ENCODE results near the gene RCSD1.

DNA sequence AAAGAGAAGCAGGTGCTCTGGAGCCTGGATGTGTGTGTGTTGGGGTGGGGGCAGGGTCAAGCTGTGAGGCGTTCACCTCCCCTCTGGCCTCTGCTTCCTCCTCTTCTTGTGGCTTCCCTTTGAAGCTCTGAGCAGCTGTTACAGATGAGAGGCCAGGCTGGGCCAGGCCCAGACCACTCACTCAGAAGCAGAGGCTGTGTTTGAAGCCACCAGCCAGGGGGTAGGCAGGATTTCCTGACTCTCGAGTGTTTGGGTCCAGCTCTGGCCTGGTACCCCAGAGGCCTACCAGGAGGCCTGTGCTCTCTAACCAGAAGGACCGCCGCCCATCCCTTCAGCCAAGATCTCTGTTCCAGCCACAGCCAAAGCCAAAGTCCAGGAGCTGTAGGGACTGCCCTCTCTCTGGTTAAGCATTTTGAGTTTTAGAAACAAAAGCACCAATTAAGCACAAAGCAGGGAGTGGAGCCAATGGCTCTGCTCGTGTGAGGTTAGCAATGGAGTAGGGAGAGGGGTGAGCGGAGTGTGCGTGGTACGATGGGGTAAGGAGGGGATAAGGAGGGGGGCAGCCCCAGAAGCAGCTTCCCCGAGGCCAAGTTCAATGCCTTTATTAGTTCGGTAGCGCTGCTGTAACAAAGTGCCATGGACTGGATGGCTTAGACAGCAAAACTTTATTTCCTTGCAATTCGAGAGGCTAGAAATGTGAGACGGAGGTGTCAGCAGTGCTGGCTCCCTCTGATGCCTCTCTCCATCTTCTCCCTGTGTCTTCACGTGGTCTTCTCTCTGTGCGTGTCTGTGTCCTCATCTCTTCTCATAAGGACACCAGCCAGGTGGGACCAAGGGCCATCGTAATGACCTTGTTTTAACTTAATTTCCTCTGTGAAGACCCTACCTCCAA, 20.5 kb downstream of the RCSD1 start:
- TF ChIP-seq, protein P1, sequence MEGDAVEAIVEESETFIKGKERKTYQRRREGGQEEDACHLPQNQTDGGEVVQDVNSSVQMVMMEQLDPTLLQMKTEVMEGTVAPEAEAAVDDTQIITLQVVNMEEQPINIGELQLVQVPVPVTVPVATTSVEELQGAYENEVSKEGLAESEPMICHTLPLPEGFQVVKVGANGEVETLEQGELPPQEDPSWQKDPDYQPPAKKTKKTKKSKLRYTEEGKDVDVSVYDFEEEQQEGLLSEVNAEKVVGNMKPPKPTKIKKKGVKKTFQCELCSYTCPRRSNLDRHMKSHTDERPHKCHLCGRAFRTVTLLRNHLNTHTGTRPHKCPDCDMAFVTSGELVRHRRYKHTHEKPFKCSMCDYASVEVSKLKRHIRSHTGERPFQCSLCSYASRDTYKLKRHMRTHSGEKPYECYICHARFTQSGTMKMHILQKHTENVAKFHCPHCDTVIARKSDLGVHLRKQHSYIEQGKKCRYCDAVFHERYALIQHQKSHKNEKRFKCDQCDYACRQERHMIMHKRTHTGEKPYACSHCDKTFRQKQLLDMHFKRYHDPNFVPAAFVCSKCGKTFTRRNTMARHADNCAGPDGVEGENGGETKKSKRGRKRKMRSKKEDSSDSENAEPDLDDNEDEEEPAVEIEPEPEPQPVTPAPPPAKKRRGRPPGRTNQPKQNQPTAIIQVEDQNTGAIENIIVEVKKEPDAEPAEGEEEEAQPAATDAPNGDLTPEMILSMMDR (IDR thresholded peaks at IDR 0.05): no peak
- TF ChIP-seq POLR2A (IDR thresholded peaks at IDR 0.05): no peak
